Hematopoietic multipotent progenitor cell treated with erythropoietin and hydrocortisone succinate and interleukin-3 and kit ligand, for 17 days (in vitro differentiated cells): ENCODE measurements around the gene CEP250.
"Not testable (repeated sequence)": the region's sequence is repeated elsewhere in the genome, so short reads cannot be mapped to it uniquely, and the experiment has no call there.

Experiments
- DNase-seq: peaks from one replicate; pipeline ENCODE4 v3.0.0-alpha.2; 2015; ENCODE audit warnings: low spot score

CEP250 gene

DNA sequence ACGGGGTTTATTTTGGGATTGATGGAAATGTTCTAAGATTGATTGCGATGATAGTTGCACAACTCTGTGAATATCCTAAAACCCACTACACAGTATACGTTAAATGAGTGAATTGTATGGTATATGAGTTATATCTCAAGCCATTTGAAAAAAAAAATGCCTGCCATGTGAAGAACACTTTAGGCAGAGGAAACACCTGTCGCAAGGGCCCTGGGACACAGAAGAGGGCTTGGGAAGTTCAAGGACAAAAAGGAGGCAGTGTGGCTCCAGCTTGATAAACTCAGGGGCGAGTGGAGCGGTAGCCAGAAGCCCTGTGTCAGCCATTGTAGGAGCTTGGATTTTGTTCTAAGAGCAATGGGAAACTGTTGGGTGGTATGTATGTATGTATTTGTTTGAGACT lies 37.0 kb downstream of the CEP250 start:
- DNase-seq, result no peak

GRCh38 chr20:35496481-35496880 lies 41.1 kb downstream of the CEP250 start:
- no peak for DNase-seq

- DNase-seq, result no peak
These were observed 41.9 kb downstream of the CEP250 start for GRCh38 chr20:35497320-35497719.

DNA sequence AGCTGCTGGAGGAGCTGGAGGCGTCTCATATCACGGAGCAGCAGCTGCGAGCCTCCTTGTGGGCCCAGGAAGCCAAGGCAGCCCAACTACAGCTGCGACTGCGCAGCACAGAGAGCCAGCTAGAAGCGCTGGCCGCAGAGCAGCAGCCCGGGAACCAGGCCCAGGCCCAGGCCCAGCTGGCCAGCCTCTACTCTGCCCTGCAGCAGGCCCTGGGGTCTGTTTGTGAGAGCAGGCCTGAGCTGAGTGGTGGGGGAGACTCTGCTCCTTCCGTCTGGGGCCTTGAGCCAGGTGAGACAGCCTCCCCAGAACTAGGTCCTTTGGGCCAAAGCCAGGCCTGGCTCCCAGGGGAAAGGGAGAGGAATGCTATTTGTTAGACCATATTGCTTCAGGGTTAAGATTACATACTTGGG lies 42.4 kb downstream of the CEP250 start:
- DNase-seq, result no peak

GRCh38 chr20:35499271-35499670 lies 43.9 kb downstream of the CEP250 start:
- no peak for DNase-seq

DNA sequence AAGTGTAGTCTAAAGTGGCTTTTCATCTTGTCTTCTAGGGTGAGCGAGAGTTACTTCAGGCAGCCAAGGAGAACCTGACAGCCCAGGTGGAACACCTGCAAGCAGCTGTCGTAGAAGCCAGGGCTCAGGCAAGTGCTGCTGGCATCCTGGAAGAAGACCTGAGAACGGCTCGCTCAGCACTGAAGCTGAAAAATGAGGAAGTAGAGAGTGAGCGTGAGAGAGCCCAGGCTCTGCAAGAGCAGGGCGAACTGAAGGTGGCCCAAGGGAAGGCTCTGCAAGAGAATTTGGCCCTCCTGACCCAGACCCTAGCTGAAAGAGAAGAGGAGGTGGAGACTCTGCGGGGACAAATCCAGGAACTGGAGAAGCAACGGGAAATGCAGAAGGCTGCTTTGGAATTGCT lies 47.0 kb downstream of the CEP250 start:
- no peak for DNase-seq

- no peak for DNase-seq
These were observed 47.9 kb downstream of the CEP250 start for GRCh38 chr20:35503281-35503680.

GRCh38 chr20:35503841-35504561 lies 48.6 kb downstream of the CEP250 start:
- DNase-seq, result no peak

DNA sequence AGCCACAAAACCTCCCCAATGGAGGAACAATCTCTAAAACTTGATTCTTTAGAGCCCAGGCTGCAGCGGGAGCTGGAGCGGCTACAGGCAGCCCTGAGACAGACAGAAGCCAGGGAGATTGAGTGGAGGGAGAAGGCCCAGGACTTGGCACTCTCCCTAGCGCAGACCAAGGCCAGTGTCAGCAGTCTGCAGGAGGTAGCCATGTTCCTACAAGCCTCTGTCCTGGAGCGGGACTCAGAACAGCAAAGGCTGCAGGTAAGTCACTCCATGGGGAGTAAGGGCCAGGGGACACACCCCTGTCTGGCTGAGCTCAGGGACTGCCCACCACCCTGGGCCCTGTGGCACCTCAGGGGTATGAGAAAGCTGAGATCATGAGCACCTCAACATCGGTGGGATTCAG lies 49.4 kb downstream of the CEP250 start:
- no peak for DNase-seq

GRCh38 chr20:35506179-35506578 lies 50.8 kb downstream of the CEP250 start:
- no peak for DNase-seq

GRCh38 chr20:35506872-35507638 lies 51.7 kb downstream of the CEP250 start:
- DNase-seq, result no peak

DNA sequence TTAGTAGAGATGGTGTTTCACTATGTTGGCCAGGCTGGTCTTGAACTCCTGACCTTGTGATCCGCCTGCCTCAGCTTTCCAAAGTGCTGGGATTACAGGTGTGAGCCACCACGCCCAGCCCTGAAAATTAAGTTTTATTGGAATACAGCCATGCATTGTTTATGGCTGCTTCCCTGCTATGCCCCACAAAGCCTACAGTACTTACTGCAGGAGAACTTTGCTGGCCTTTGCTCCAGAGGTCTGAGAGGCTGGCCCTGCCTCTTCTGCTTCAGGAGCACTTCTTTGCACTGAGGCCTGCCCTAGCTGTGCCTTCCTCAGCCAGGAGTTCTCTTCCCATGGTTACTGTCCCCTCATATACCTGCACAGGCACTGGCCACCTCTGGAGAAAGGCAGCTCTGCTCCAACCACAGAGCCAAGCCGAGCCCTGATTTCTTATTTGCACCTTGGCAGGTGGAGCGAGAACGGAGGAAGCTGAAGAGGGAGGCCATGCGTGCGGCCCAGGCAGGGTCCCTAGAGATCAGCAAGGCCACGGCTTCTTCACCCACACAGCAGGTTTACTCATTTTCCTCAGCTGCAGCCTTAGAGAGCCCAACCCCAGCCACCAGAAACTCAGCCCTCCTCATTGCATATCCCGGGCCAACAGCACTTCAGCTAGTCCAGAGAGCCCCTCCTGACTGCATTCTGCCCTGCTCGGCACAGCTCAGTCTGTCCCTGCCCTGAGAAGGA lies 53.3 kb downstream of the CEP250 start:
- DNase-seq, result no peak

- DNase-seq, result no peak
These were observed 55.7 kb downstream of the CEP250 start for GRCh38 chr20:35510951-35511735.

DNA sequence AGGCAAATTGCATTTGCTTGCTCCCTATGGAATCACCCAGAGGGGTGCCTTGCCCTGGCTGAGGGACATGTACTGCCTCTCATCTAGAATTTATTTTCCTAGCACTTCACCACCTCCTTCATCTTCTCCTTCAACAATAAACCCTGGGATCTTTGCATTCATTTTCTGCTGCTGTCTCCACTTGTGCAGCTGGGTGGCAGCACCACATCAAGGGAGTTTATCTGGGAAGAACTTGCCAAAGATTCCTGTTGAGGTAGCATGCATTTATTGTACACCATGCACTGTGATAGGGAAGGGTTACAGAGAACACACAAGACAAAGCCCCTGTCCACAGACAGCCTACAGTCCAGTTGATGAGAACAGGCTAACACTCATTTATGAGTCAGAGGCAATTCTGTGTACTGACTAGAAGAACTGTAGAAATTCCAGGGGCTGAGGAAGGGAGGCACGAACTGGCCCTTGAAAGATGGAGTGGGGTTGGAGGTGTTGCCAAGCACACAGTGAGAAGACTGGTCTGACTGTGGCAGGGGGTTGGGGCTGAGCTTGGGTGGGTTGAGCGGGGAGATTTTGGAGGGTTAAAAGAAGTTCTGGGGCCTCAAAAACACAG lies 56.5 kb downstream of the CEP250 start:
- DNase-seq, result peak; percentile 68

GRCh38 chr20:35514371-35514932 lies 59.1 kb downstream of the CEP250 start:
- DNase-seq, result peak; percentile 80

GRCh38 chr20:35515341-35515740 lies 59.9 kb downstream of the CEP250 start:
- no peak for DNase-seq

GRCh38 chr20:35515949-35516645 lies 60.7 kb downstream of the CEP250 start:
- peak; percentile 31 for DNase-seq

GRCh38 chr20:35517125-35517524 lies 61.7 kb downstream of the CEP250 start:
- peak; percentile 73 for DNase-seq

DNA sequence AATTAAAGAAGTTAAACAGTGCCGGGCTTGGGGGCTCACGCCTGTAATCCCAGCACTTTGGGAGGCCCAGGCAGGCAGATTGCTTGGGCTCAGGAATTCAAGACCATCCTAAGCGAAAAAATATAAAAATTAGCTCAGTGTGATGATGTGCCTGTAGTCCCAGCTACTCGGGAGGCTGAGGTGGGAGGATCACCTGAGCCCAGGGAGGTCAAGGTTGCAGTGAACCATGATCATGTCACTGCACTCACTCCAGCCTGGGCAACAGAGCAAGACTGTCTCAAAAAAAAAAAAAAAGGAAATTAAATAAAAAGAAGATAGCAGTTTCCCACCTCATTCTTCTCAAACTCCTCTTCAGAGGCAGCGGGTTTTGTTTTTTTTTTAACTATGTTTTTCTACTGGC lies 62.4 kb downstream of the CEP250 start:
- DNase-seq, result not testable (repeated sequence)

GRCh38 chr20:35518955-35519354 lies 63.6 kb downstream of the CEP250 start:
- no peak for DNase-seq
